Testis (tissue), 3 donors: Measurements from ENCODE around the gene NHERF1. TPM values are rescaled to one million over a fixed set of nuclear protein-coding genes. Genes with fewer than 3 reads are reported as not detected.

Source experiments
- DNase-seq: peaks from one replicate; pipeline ENCODE4 v3.0.0-alpha.2; 2019
- H3K27ac ChIP-seq, 2 donors: fragments of 200-600 bp; sonication (generic); one replicate each; pipeline ENCODE4 v1.5.1; 2019
- H3K27me3 ChIP-seq: fragments of 200-600 bp; sonication (generic); one replicate; pipeline ENCODE4 v1.5.1; 2019
- H3K36me3 ChIP-seq: fragments of 200-600 bp; sonication (generic); one replicate; pipeline ENCODE4 v1.5.1; 2017; ENCODE audit warnings: low read depth; ENCODE audit errors: missing control alignments
- H3K4me1 ChIP-seq: fragments of 200-600 bp; sonication (generic); one replicate; pipeline ENCODE4 v1.5.1; 2019
- H3K4me3 ChIP-seq, 2 donors: fragments of 200-600 bp; sonication (generic); one replicate each; pipeline ENCODE4 v1.5.1; 2017 to 2019
- H3K9me3 ChIP-seq: fragments of 200-600 bp; sonication (generic); one replicate; pipeline ENCODE4 v1.5.1; 2017
- POLR2A ChIP-seq: fragments of 450-650 bp; IDR thresholded peaks from one replicate; pipeline ENCODE4 v1.6.1; 2017; ENCODE audit warnings: antibody characterized with exemption, mild to moderate bottlenecking, moderate library complexity
- WGBS, 2 donors: methylation state at CpG; one replicate each; pipeline ENCODE4 v1.1.5; 2018; 5-methylcytosine and 5-hydroxymethylcytosine counted together
- intact Hi-C: fragments of 100-400 bp; cut with DNase I; formaldehyde crosslinking; loops from one replicate; pipeline ENCODE4 v1.15.1; 2023; ENCODE audit warnings: low total_unique reads
- polyA plus RNA-seq: library from polyadenylated mRNA; stranded (reverse); fragments of 350-450 nt; fragmentation: Illumina TruSeq; extraction: RNeasy Lipid Tissue Mini Kit (QIAGEN cat#74804); gene quantifications from one replicate; pipeline ENCODE4 v1.2.3, GENCODE V29; 2014; ENCODE audit warnings: low read depth, low replicate concordance; ENCODE audit not compliant: insufficient read depth
- total RNA-seq, 2 donors: library from RNA; depleted of rRNA; stranded (reverse); fragments of >200 nt; gene quantifications; one replicate each; pipeline ENCODE4 v1.2.3, GENCODE V29; 2016
- TF ChIP-seq, protein P1 (sequence below), 3 experiments: fragments of 450-650 bp in 2 of 3; fragments of 200-600 bp in 1 of 3; sonication (generic) in 1 of 3; IDR thresholded peaks; one replicate each; pipeline ENCODE4 v1.5.1; 2016 to 2019; ENCODE audit warnings: antibody characterized with exemption in 3 of 3, mild to moderate bottlenecking in 2 of 3, moderate library complexity in 1 of 3

The NHERF1 gene
- total and polyA plus RNA-seq, 3 donors from 2014 or later = 26.9 to 69.2 (median 28.6) TPM

DNA sequence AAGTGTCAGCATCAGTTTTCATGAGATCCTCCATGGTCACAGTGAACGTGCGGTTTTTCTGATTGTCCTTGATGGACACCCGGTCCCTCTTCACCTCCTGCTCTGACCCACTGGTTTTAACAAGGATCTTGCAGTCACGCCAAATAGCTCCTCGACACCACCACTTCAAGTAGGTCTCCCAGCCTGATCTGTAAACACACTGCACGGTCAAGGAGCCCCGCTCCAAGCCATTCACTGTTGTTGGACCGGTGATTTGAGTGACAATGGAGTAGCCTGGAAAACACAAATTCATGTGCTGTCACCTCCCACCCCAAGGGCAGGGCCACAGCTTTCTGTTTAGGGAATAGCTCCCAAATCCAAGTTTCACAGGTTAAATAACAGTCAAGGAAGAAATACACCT is 43.9 kb upstream of the NHERF1 start:
- WGBS, 2 donors = 87 to 90% methylated on average over 8 of the region's 8 CpGs
- no peaks in the 10 kb centered on the region for H3K27me3 ChIP-seq
- H3K36me3 ChIP-seq = no peaks in the 10 kb centered on the region
- intact Hi-C loops = no loop called here
- no peak for DNase-seq
- no peak overlapping the region for H3K4me3 ChIP-seq
- no peak for TF ChIP-seq POLR2A
- TF ChIP-seq, protein P1, sequence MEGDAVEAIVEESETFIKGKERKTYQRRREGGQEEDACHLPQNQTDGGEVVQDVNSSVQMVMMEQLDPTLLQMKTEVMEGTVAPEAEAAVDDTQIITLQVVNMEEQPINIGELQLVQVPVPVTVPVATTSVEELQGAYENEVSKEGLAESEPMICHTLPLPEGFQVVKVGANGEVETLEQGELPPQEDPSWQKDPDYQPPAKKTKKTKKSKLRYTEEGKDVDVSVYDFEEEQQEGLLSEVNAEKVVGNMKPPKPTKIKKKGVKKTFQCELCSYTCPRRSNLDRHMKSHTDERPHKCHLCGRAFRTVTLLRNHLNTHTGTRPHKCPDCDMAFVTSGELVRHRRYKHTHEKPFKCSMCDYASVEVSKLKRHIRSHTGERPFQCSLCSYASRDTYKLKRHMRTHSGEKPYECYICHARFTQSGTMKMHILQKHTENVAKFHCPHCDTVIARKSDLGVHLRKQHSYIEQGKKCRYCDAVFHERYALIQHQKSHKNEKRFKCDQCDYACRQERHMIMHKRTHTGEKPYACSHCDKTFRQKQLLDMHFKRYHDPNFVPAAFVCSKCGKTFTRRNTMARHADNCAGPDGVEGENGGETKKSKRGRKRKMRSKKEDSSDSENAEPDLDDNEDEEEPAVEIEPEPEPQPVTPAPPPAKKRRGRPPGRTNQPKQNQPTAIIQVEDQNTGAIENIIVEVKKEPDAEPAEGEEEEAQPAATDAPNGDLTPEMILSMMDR (IDR thresholded peaks at IDR 0.05) = no peak
- H3K27ac ChIP-seq = no peak overlapping the region
- no peaks in the 10 kb centered on the region for H3K9me3 ChIP-seq
- no peaks in the 10 kb centered on the region for H3K4me1 ChIP-seq

DNA sequence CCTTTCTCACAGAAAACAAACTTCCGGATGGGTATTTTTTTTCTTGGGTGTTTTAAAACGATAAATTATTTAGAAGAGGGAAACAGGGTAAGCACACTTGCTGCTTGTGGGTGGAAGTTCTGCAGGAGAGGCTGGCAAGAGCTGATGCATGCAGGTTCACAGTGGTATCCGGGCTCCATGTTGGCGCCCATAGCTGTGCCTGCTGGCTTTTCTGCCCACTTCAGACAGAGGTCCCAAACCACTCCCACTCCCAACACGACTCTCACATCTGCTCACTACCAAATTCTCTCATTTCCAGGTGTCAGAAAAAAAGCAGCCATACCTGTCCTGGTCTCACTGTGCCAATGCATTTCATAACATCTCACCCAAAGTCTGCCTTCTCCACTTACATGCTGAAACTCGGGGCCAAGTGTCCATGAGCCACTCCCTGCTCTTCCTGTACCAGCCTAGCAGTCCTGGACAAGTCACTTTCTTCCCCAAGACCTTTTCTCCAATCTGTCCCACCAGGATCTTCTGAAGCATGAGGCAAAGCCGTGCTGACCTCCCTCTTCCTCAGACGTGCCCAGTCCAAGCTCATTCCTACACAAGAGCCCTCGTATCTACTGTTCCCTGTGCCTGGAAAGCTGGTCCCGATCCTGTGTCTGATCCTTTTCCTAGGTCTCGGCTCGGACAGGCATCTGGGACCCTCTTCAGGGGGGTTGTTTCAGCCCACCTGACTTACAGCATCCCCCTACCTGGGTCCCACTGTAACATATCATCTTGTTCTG is 37.2 kb upstream of the NHERF1 start:
- Histone ChIP-seq H3K36me3 (no peaks in the 10 kb centered on the region), H3K4me3 (no peak overlapping the region), H3K27me3 (no peaks in the 10 kb centered on the region), H3K27ac (no peak overlapping the region), H3K4me1 (no peaks in the 10 kb centered on the region), H3K9me3 (no peaks in the 10 kb centered on the region)
- TF ChIP-seq, protein P1 (IDR thresholded peaks at IDR 0.05) = no peak
- no peak for TF ChIP-seq POLR2A
- intact Hi-C loops = loop anchor here (5.0 kb wide), 1 partner anchor 51 kb away; no protein-coding TSS in a partner anchor
- DNase-seq = no peak
- 73% methylated on average over 12 of the region's 12 CpGs for WGBS, 2 donors

DNA sequence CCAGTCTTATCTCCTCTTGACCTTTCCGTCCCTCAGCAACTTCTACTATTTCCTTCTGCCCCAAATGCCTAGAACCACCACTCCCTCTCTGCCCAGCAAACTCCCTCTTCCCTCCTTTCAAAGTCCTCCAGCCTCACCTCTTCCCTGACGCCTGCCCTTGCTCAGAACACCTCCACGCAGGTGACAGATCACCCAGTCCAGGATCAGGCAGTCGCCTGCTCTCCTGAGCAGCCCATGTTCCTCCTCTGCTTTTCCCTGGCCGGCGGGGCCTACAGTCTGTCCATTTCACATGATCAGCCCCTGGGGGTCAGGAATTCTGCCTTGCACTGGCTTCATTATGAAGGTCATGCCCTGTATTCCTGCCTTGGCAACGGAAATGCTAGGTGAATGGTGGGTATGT is 36.1 kb upstream of the NHERF1 start:
- Histone ChIP-seq H3K36me3 (no peaks in the 10 kb centered on the region), H3K27me3 (no peaks in the 10 kb centered on the region), H3K4me3 (no peak overlapping the region), H3K4me1 (no peaks in the 10 kb centered on the region), H3K9me3 (no peaks in the 10 kb centered on the region), H3K27ac (no peak overlapping the region)
- TF ChIP-seq, protein P1 (IDR thresholded peaks at IDR 0.05) = no peak
- no peak for TF ChIP-seq POLR2A
- intact Hi-C loops = loop anchor here (5.0 kb wide), 1 partner anchor 50 kb away; no protein-coding TSS in a partner anchor
- DNase-seq = no peak
- WGBS, 2 donors = 75 to 77% methylated on average over 7 of the region's 7 CpGs

DNA sequence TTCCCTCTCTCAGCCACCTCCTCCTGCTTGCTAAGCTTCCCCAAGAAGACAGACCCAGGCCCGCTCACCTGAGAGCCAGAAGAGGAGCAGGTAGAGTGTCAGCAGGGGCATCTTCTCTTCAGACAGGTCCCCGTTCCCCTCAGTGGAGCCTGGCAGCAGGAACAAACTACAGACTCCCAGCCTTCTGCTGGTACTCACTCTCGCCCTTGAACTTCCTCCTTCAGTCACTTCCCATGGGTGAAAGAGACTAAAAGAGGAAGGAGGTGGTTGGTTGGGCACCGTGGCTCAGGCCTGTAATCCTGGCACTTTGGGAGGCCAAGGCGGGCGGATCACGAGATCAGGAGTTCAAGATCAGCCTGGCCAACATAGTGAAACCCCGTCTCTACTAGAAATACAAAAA is 35.7 kb upstream of the NHERF1 start, which contains the start of gene CD300LF:
Gene CD300LF, minus strand, starts transcription at position 168 of the 400 bp plus-strand sequence. Its CDS starts 57 bp downstream, at position 111.
- H3K27ac ChIP-seq = no peak within 1 kb of the TSS
- no peak for DNase-seq
- H3K4me1 ChIP-seq = no peaks in the 10 kb centered on the region
- no peaks in the 10 kb centered on the region for H3K36me3 ChIP-seq
- no peaks in the 10 kb centered on the region for H3K9me3 ChIP-seq
- intact Hi-C loops = loop anchor here (5.0 kb wide), 1 partner anchor 50 kb away; no protein-coding TSS in a partner anchor
- H3K4me3 ChIP-seq = no peak within 1 kb of the TSS
- no peak for TF ChIP-seq POLR2A
- TF ChIP-seq, protein P1 (IDR thresholded peaks at IDR 0.05) = no peak
- H3K27me3 ChIP-seq = no peaks in the 10 kb centered on the region
- WGBS, 2 donors = 87 to 89% methylated on average over 8 of the region's 8 CpGs
